Astrocyte of the cerebellum (primary cell): ENCODE data around the gene SGCD.

ENCODE experiments used
- DNase-seq: peaks from one replicate; pipeline ENCODE4 v3.0.0-alpha.2; 2011; ENCODE audit warnings: low read depth
- H3K4me3 ChIP-seq: 2 replicates; pipeline ENCODE4 v1.5.1; 2011; ENCODE audit warnings: mild to moderate bottlenecking, low read depth, low read length, moderate library complexity
- CTCF ChIP-seq: IDR thresholded peaks from 2 replicates; pipeline ENCODE4 v1.5.1; 2012; ENCODE audit warnings: low read length, low read depth, moderate library complexity, mild to moderate bottlenecking; ENCODE audit errors: missing control alignments
- in situ Hi-C: cut with HindIII; loops from 2 replicates; pipeline ENCODE4 v1.10.0; 2017; ENCODE audit warnings: low sequenced_read_pairs

SGCD gene

GRCh38 chr5:156527611-156528010, 200.6 kb downstream of the SGCD start:
- no peak for DNase-seq
- no peak for TF ChIP-seq CTCF
- no peak overlapping the region for H3K4me3 ChIP-seq
- in situ Hi-C loops = no loop called here

GRCh38 chr5:156528673-156529072, 201.7 kb downstream of the SGCD start:
- TF ChIP-seq CTCF = no peak
- in situ Hi-C loops = no loop called here
- no peak overlapping the region for H3K4me3 ChIP-seq
- no peak for DNase-seq

GRCh38 chr5:156529892-156530291, 202.9 kb downstream of the SGCD start:
- H3K4me3 ChIP-seq = no peak overlapping the region
- no peak for DNase-seq
- TF ChIP-seq CTCF = no peak
- in situ Hi-C loops = no loop called here

GRCh38 chr5:156531199-156531598, 204.2 kb downstream of the SGCD start:
- no peak for TF ChIP-seq CTCF
- no peak for DNase-seq
- in situ Hi-C loops = no loop called here
- H3K4me3 ChIP-seq = no peak overlapping the region

GRCh38 chr5:156532921-156533320, 206.0 kb downstream of the SGCD start:
- in situ Hi-C loops = no loop called here
- DNase-seq = no peak
- no peak overlapping the region for H3K4me3 ChIP-seq
- TF ChIP-seq CTCF = no peak

- no peak for DNase-seq
- H3K4me3 ChIP-seq = no peak overlapping the region
- TF ChIP-seq CTCF = no peak
- in situ Hi-C loops = no loop called here
These were observed 207.1 kb downstream of the SGCD start for GRCh38 chr5:156534085-156534484.
